GM12872 (cell line): ENCODE measurements around the gene UTP25.
A peak's percentile ranks its signal among the peaks of the same experiment; 100 is the strongest.

Experiments used
- CTCF ChIP-seq: IDR thresholded peaks from 3 replicates; pipeline ENCODE4 v1.5.1; 2011; ENCODE audit warnings: low read depth, mild to moderate bottlenecking, low read length, moderate library complexity; ENCODE audit not compliant: insufficient read depth

Gene UTP25

GRCh38 chr1:209895709-209896108, 67.9 kb downstream of the UTP25 start:
- no peak for TF ChIP-seq CTCF

- no peak for TF ChIP-seq CTCF
Measured at GRCh38 chr1:209896346-209896745, 68.6 kb downstream of the UTP25 start.

- TF ChIP-seq CTCF = peak; percentile 72
Measured at GRCh38 chr1:209899948-209900347, 72.2 kb downstream of the UTP25 start.

- no peak for TF ChIP-seq CTCF
Measured at GRCh38 chr1:209900734-209901133, 73.0 kb downstream of the UTP25 start.

GRCh38 chr1:209901211-209901610, 73.4 kb downstream of the UTP25 start:
- TF ChIP-seq CTCF = no peak
